Parathyroid adenoma (tissue), 2 donors: Measurements from ENCODE around the gene MT3.

Experiments
- H2AFZ ChIP-seq: fragments of 300-600 bp; sonication (generic); one replicate; pipeline ENCODE4 v1.7.0; 2017; ENCODE audit warnings: antibody characterized with exemption, mild to moderate bottlenecking
- H3K27ac ChIP-seq: fragments of 300-600 bp; sonication (generic); one replicate; pipeline ENCODE4 v1.7.0; 2017
- H3K27me3 ChIP-seq: fragments of 300-600 bp; sonication (generic); one replicate; pipeline ENCODE4 v1.7.0; 2017; ENCODE audit warnings: low read length; ENCODE audit not compliant: control insufficient read depth, insufficient read depth
- H3K36me3 ChIP-seq: fragments of 300-600 bp; sonication (generic); one replicate; pipeline ENCODE4 v1.7.0; 2017; ENCODE audit warnings: low read length; ENCODE audit not compliant: control insufficient read depth, insufficient read depth
- H3K4me1 ChIP-seq: fragments of 300-600 bp; sonication (generic); one replicate; pipeline ENCODE4 v1.7.0; 2017; ENCODE audit warnings: control low read depth
- H3K4me2 ChIP-seq: fragments of 300-600 bp; sonication (generic); one replicate; pipeline ENCODE4 v1.7.0; 2017; ENCODE audit warnings: low read length
- H3K4me3 ChIP-seq: fragments of 300-600 bp; sonication (generic); one replicate; pipeline ENCODE4 v1.7.0; 2017; ENCODE audit warnings: low read depth, low read length
- H3K79me2 ChIP-seq: fragments of 300-600 bp; sonication (generic); one replicate; pipeline ENCODE4 v1.7.0; 2017; ENCODE audit warnings: control low read depth
- H3K9ac ChIP-seq: fragments of 300-600 bp; sonication (generic); one replicate; pipeline ENCODE4 v1.7.0; 2017; ENCODE audit warnings: mild to moderate bottlenecking
- H3K9me3 ChIP-seq: fragments of 300-600 bp; sonication (generic); one replicate; pipeline ENCODE4 v1.7.0; 2017; ENCODE audit warnings: low read length; ENCODE audit not compliant: control insufficient read depth
- CTCF ChIP-seq: fragments of 300-600 bp; sonication (generic); IDR thresholded peaks from one replicate; pipeline ENCODE4 v1.7.0; 2017; ENCODE audit warnings: antibody characterized with exemption, mild to moderate bottlenecking
- donor health status: primary hyperparathyroidism.

The MT3 gene

DNA sequence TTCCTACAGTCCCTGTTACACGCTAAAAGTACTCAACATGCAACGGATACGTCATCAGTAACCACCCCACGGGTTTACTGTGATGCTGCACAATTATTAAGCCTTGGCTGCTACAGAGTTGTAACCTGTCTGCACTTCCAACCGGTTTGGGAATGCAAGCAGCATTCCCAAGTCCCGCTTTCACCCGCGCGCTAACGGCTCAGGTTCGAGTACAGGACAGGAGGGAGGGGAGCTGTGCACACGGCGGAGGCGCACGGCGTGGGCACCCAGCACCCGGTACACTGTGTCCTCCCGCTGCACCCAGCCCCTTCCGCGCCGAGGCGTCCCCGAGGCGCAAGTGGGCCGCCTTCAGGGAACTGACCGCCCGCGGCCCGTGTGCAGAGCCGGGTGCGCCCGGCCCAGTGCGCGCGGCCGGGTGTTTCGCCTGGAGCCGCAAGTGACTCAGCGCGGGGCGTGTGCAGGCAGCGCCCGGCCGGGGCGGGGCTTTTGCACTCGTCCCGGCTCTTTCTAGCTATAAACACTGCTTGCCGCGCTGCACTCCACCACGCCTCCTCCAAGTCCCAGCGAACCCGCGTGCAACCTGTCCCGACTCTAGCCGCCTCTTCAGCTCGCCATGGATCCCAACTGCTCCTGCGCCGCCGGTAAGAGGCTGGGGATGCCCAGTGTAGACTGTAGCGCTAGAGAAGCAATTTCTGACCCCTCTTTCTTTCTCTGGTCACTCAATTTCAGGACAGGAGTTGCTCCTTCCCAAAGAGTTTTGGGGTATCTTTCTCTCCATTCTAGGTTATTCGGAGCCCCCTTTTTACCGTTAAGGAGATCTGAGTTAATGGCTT is 18.9 kb downstream of the MT3 start, which contains the start of gene MT2A:
Gene MT2A, plus strand, starts transcription at position 542 of the 833 bp plus-strand sequence. Its CDS starts 72 bp downstream, at position 614.
- Histone ChIP-seq H3K9me3 (no peaks in the 10 kb centered on the region), H3K9ac (no peak within 1 kb of the TSS), H3K4me3 (peak within 1 kb of the TSS; percentile 60), H3K27me3 (no peaks in the 10 kb centered on the region), H3K79me2 (no peaks in the 10 kb centered on the region), H2AFZ (peak within 1 kb of the TSS; percentile 46), H3K4me1 (peaks cover 15% of the 10 kb centered on the region), H3K27ac (peak within 1 kb of the TSS; percentile 90), H3K36me3 (no peaks in the 10 kb centered on the region), H3K4me2 (peak within 1 kb of the TSS; percentile 84)
- no peak for TF ChIP-seq CTCF

GRCh38 chr16:56608876-56609462 is 19.6 kb downstream of the MT3 start:
- H3K4me1 ChIP-seq, result peaks cover 15% of the 10 kb centered on the region
- H3K27me3 ChIP-seq, result no peaks in the 10 kb centered on the region
- no peak for TF ChIP-seq CTCF
- H3K9me3 ChIP-seq, result no peaks in the 10 kb centered on the region
- H3K4me3 ChIP-seq, result peak overlapping the region; percentile 60
- H2AFZ ChIP-seq, result peak overlapping the region; percentile 46
- no peaks in the 10 kb centered on the region for H3K79me2 ChIP-seq
- H3K9ac ChIP-seq, result no peak overlapping the region
- H3K4me2 ChIP-seq, result peak overlapping the region; percentile 84
- peak overlapping the region; percentile 71 for H3K27ac ChIP-seq
- H3K36me3 ChIP-seq, result no peaks in the 10 kb centered on the region

DNA sequence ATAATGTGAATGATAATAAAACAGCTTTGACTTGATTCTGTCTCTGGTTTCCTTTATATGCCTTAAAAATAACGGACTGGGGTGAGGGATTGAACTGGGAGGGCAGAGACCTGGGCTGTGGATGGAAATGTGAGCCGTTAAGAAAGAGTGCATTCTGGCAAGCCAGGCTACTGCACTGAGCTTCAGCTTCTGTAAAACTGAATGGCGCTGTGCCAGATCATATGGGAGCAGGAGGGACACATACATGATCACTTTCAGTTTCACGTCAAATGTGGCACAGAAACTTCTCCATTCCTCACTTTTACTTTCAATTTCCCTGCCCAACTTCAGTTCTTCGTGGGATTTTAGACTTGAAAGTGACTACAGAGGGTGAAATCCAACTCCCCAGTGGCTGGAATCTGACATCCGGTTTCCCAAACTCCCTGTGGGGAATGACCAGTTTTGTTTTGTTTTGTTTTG is 20.2 kb downstream of the MT3 start:
- Histone ChIP-seq H3K4me2 (peak overlapping the region; percentile 84), H3K4me3 (peak overlapping the region; percentile 60), H3K79me2 (no peaks in the 10 kb centered on the region)

DNA sequence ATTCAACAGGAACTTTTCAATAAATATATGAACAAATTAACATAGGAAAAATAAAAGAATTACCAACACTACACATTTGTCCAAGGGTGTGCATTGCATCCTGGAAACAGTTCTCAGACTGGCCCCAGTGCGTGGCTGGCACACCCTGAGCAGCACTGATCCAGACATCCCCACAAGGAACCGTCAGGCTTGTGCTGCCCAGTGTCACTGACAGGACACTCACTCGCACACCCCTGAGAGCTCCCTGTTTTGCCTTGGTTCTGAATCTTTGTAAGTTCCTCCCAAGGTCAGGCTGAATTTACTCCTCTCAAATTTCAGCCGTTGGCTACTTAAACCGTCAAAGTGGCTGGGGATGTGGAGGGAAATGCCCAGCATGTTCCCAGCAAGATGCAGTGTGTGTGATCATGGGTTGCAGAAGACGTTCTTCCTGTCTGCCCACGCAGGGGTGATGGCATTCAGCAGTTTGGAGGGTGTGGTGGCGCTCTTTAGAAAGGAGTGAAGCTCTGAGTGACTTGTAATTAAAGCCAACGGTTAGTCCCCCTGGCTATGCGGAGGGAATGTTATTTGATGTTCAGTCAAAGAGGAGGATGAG is 20.8 kb downstream of the MT3 start:
- no peak for TF ChIP-seq CTCF
- H3K9me3 ChIP-seq, result no peaks in the 10 kb centered on the region
- no peaks in the 10 kb centered on the region for H3K27me3 ChIP-seq
- H3K36me3 ChIP-seq, result no peaks in the 10 kb centered on the region
- H3K4me3 ChIP-seq, result peak overlapping the region; percentile 60
- no peaks in the 10 kb centered on the region for H3K79me2 ChIP-seq
- peak overlapping the region; percentile 84 for H3K4me2 ChIP-seq
- H3K4me1 ChIP-seq, result peaks cover 15% of the 10 kb centered on the region
- H3K9ac ChIP-seq, result no peak overlapping the region
- peak overlapping the region; percentile 71 for H2AFZ ChIP-seq
- peak overlapping the region; percentile 71 for H3K27ac ChIP-seq

More for the DNA sequence above, 20.2 kb downstream of the MT3 start:
- H3K9me3 ChIP-seq, result no peaks in the 10 kb centered on the region
- H3K9ac ChIP-seq, result no peak overlapping the region
- peaks cover 15% of the 10 kb centered on the region for H3K4me1 ChIP-seq
- no peaks in the 10 kb centered on the region for H3K27me3 ChIP-seq
- no peaks in the 10 kb centered on the region for H3K36me3 ChIP-seq
- no peak for TF ChIP-seq CTCF
- H3K27ac ChIP-seq, result peak overlapping the region; percentile 71
- peak overlapping the region; percentile 46 for H2AFZ ChIP-seq
